ENCODE data around the gene FMN2. TPM values are rescaled to one million over a fixed set of nuclear protein-coding genes. Genes with fewer than 3 reads are reported as not detected.

FMN2 gene
- total RNA-seq, 3 donors from 2014 or later = 0.80 to 4.2 (median 3.3) TPM

DNA sequence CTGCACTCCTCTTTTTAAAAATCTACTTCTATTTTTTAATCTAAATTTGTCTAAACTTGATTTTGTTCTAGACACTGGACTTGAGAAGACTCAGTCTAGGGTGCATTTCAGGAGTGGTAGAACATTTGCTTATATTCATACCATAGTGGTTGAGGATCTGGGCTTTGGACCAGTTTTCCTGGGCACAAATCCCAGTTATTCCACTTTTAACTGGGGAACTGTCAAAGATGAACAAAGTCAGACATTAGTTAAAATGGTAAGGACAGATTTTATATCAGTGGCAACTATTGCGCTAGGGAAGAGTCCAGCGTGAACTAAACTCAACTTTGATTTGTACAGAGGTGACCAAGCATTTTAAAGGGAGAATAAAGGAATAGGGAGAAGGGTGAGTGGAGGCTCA, 102.4 kb downstream of the FMN2 start:
- no peak overlapping the region for H3K4me3 ChIP-seq
- intact Hi-C loops (cut with DNase I; ENCODE audit: low total_unique reads) = no loop called here
- H3K27me3 ChIP-seq = no peaks in the 10 kb centered on the region
- no peaks in the 10 kb centered on the region for H3K9me3 ChIP-seq
- no peak overlapping the region for H3K27ac ChIP-seq
- no peaks in the 10 kb centered on the region for H3K4me1 ChIP-seq
- H3K36me3 ChIP-seq = no peaks in the 10 kb centered on the region
- no peak for DNase-seq (ENCODE audit: low spot score in 2 of 2)
- TF ChIP-seq, protein P1, sequence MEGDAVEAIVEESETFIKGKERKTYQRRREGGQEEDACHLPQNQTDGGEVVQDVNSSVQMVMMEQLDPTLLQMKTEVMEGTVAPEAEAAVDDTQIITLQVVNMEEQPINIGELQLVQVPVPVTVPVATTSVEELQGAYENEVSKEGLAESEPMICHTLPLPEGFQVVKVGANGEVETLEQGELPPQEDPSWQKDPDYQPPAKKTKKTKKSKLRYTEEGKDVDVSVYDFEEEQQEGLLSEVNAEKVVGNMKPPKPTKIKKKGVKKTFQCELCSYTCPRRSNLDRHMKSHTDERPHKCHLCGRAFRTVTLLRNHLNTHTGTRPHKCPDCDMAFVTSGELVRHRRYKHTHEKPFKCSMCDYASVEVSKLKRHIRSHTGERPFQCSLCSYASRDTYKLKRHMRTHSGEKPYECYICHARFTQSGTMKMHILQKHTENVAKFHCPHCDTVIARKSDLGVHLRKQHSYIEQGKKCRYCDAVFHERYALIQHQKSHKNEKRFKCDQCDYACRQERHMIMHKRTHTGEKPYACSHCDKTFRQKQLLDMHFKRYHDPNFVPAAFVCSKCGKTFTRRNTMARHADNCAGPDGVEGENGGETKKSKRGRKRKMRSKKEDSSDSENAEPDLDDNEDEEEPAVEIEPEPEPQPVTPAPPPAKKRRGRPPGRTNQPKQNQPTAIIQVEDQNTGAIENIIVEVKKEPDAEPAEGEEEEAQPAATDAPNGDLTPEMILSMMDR (IDR thresholded peaks at IDR 0.05) = no peak
- no peak for TF ChIP-seq POLR2AphosphoS5 (IDR thresholded peaks at IDR 0.05)
- TF ChIP-seq POLR2A (IDR thresholded peaks at IDR 0.05) = no peak

DNA sequence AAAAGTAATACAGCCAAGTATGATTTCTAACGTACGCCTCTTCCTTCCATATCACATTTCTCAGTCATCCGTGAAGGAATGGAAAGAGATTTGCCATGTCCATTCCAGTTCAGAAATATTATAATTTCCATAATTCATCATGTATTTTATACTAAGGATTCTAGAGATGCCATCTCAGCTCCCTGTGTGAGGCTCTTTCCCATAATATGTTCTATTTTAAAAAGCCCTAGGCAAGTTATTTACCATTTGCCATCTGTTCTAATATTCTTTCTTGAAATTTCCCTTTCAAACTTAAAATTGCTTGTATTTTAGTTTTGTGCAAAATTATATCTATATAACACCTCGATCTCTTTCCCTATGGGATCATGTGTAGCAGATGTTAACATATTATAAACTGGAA, 106.7 kb downstream of the FMN2 start:
- Histone ChIP-seq H3K36me3 (no peaks in the 10 kb centered on the region), H3K9me3 (peaks cover 0 to 9% of the 10 kb centered on the region in 2 donors), H3K27ac (no peak overlapping the region), H3K4me3 (no peak overlapping the region), H3K4me1 (no peaks in the 10 kb centered on the region), H3K27me3 (no peaks in the 10 kb centered on the region)
- DNase-seq (ENCODE audit: low spot score in 2 of 2) = no peak
- TF ChIP-seq POLR2AphosphoS5 (IDR thresholded peaks at IDR 0.05) = no peak
- no peak for TF ChIP-seq POLR2A (IDR thresholded peaks at IDR 0.05)
- TF ChIP-seq, protein P1 (IDR thresholded peaks at IDR 0.05) = no peak
- intact Hi-C loops (cut with DNase I; ENCODE audit: low total_unique reads) = no loop called here

DNA sequence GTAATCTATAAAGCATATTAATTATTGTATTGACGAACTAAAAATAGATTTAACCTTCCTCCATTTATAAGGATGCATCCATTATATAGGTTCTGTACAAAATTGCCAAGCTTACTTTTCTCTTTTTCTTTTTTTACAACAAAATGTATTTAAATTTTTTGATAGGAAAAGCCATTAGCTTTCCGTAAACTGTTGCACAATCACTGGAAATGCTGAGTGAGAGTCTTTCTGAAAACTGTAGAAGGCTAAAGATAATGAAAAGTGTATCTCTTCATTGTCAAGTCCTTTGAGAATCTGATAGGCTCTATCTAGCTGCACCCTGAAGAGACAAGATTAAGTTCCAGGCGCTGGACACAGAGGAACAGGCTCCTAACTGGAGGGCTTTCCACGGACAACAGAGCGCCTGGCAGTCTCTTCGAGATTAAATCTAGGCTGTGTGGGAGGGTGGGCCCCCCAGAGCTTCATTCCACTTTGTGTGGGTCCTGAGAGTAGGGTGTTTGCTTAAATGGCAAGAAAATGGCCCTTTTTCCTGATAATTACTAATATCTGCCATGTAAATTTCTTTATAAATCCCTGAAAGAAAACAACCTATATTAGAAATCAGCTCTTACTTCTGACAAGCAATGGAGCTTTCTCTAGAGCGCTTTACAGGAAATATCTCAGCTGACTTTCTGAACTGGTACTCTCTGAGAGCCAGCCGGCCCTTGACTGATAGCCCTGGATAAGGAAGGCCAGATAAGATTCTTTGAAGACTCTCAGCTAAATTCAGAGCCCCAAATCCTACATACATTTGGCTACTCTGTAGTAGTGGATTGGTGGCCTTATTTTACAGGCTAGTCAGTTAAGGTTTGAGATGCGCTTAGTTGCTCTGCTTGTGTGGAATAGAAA, 108.3 kb downstream of the FMN2 start:
- Histone ChIP-seq H3K4me3 (no peak overlapping the region), H3K27me3 (no peaks in the 10 kb centered on the region), H3K9me3 (peaks cover 0 to 9% of the 10 kb centered on the region in 2 donors), H3K4me1 (no peaks in the 10 kb centered on the region), H3K36me3 (no peaks in the 10 kb centered on the region), H3K27ac (peak overlapping the region in 1 of 2 donors; percentile 12)
- intact Hi-C loops (cut with DNase I; ENCODE audit: low total_unique reads) = no loop called here
- TF ChIP-seq, protein P1 (IDR thresholded peaks at IDR 0.05) = no peak
- no peak for TF ChIP-seq POLR2A (IDR thresholded peaks at IDR 0.05)
- no peak for TF ChIP-seq POLR2AphosphoS5 (IDR thresholded peaks at IDR 0.05)
- no peak for DNase-seq (ENCODE audit: low spot score in 2 of 2)

DNA sequence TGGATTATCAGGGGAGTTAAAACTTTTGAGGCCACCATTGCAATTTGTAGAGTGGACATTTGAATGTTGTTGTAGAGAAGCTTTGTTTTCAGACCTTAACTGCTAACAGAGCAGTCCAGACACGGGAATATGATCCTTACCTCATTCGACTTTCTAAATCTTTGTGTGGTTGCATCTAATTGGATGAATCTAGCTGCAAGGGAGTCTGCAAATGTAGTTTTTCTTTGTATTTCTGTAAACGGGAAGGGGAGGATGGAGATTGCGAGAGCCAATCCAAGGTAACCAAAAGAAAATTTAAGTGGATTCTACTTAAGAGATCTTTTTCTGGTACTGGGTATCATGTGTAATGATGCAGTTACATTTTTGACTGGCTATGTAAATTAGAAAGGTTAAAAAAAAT, 110.2 kb downstream of the FMN2 start:
- TF ChIP-seq, protein P1 (IDR thresholded peaks at IDR 0.05) = no peak
- TF ChIP-seq POLR2A (IDR thresholded peaks at IDR 0.05) (no peak), POLR2AphosphoS5 (IDR thresholded peaks at IDR 0.05) (no peak)
- H3K4me3 ChIP-seq = no peak overlapping the region
- no peak for DNase-seq (ENCODE audit: low spot score in 2 of 2)
- H3K36me3 ChIP-seq = no peaks in the 10 kb centered on the region
- intact Hi-C loops (cut with DNase I; ENCODE audit: low total_unique reads) = no loop called here
- H3K4me1 ChIP-seq = no peaks in the 10 kb centered on the region
- no peak overlapping the region for H3K27ac ChIP-seq
- no peaks in the 10 kb centered on the region for H3K27me3 ChIP-seq
- H3K9me3 ChIP-seq = peaks cover 0 to 9% of the 10 kb centered on the region in 2 donors

DNA sequence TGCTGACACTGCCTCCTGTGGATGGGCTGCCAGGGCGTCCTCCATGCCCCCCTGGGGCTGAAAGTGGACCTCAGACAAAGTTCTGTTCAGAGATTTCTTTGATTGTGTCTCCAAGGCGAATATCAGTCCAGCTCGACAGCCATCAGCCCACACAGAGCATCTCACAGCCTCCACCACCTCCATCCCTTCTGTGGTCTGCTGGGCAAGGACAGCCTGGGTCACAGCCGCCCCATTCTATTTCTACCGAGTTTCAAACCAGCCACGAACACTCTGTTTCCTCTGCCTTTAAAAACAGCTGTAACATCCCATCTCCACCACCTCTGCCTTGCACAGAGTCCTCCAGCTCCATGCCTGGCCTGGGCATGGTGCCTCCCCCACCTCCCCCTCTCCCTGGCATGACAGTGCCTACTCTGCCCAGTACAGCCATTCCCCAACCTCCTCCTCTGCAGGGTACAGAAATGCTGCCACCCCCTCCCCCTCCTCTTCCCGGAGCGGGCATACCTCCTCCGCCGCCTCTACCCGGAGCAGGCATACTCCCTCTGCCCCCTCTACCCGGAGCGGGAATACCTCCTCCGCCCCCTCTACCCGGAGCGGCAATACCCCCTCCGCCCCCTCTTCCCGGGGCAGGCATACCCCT, 115.5 kb downstream of the FMN2 start:
- no peak overlapping the region for H3K4me3 ChIP-seq
- TF ChIP-seq, protein P1 (IDR thresholded peaks at IDR 0.05) = no peak
- no peak for DNase-seq (ENCODE audit: low spot score in 2 of 2)
- no peak overlapping the region for H3K27ac ChIP-seq
- peaks cover 0 to 3% of the 10 kb centered on the region in 2 donors for H3K9me3 ChIP-seq
- no peaks in the 10 kb centered on the region for H3K27me3 ChIP-seq
- no peaks in the 10 kb centered on the region for H3K4me1 ChIP-seq
- H3K36me3 ChIP-seq = no peaks in the 10 kb centered on the region
- intact Hi-C loops (cut with DNase I; ENCODE audit: low total_unique reads) = no loop called here
